GM23248 (cell line): ENCODE results near the gene FKBP4. TPM values are rescaled to one million over a fixed set of nuclear protein-coding genes. Genes with fewer than 3 reads are reported as not detected.

Source experiments
- DNase-seq: peaks from one replicate; pipeline ENCODE4 v3.0.0-alpha.2; 2015
- H2AFZ ChIP-seq: fragments of 200-600 bp; sonication (generic); 2 replicates; pipeline ENCODE4 v1.6.1; 2016; ENCODE audit warnings: antibody characterized with exemption
- H3F3A ChIP-seq: fragments of 200-600 bp; sonication (generic); 2 replicates; pipeline ENCODE4 v1.6.1; 2016; ENCODE audit warnings: mild to moderate bottlenecking, antibody characterized with exemption, mixed run types; ENCODE audit not compliant: insufficient read depth
- H3K27ac ChIP-seq: fragments of 200-600 bp; sonication (generic); 2 replicates; pipeline ENCODE4 v1.5.1; 2016; ENCODE audit warnings: mild to moderate bottlenecking
- H3K27me3 ChIP-seq: fragments of 200-600 bp; sonication (generic); replicated peaks from 2 replicates; pipeline ENCODE4 v1.6.1; 2016; ENCODE audit warnings: mild to moderate bottlenecking; ENCODE audit not compliant: insufficient read depth
- H3K36me3 ChIP-seq: fragments of 200-600 bp; sonication (generic); 2 replicates; pipeline ENCODE4 v1.6.1; 2016; ENCODE audit warnings: low read depth, mild to moderate bottlenecking
- H3K4me1 ChIP-seq: fragments of 200-600 bp; sonication (generic); 2 replicates; pipeline ENCODE4 v1.6.1; 2016; ENCODE audit warnings: mild to moderate bottlenecking; ENCODE audit not compliant: insufficient read depth
- H3K4me2 ChIP-seq: fragments of 200-600 bp; sonication (generic); one replicate; pipeline ENCODE4 v1.6.1; 2016; ENCODE audit warnings: mild to moderate bottlenecking; ENCODE audit not compliant: unreplicated experiment
- H3K4me3 ChIP-seq: fragments of 200-600 bp; sonication (generic); 2 replicates; pipeline ENCODE4 v1.5.1; 2016; ENCODE audit warnings: mild to moderate bottlenecking
- H3K79me2 ChIP-seq: fragments of 200-600 bp; sonication (generic); 2 replicates; pipeline ENCODE4 v1.6.1; 2016; ENCODE audit warnings: mild to moderate bottlenecking; ENCODE audit not compliant: insufficient read depth
- H3K9ac ChIP-seq: fragments of 200-600 bp; sonication (generic); 2 replicates; pipeline ENCODE4 v1.6.1; 2016; ENCODE audit warnings: mild to moderate bottlenecking
- H3K9me2 ChIP-seq: fragments of 200-600 bp; sonication (generic); 2 replicates; pipeline ENCODE4 v1.6.1; 2016; ENCODE audit warnings: mixed run types, mild to moderate bottlenecking, moderate library complexity; ENCODE audit not compliant: insufficient read depth
- H3K9me3 ChIP-seq: fragments of 200-600 bp; sonication (generic); one replicate; pipeline ENCODE4 v1.6.1; 2017; ENCODE audit warnings: low read depth
- H4K20me1 ChIP-seq: fragments of 200-600 bp; sonication (generic); 2 replicates; pipeline ENCODE4 v1.6.0; 2016; ENCODE audit not compliant: insufficient read depth
- EZH2 ChIP-seq: fragments of 200-600 bp; sonication (generic); IDR thresholded peaks from 2 replicates; pipeline ENCODE4 v1.6.1; 2018; ENCODE audit warnings: antibody characterized with exemption, mild to moderate bottlenecking; ENCODE audit not compliant: insufficient read depth, poor library complexity, severe bottlenecking
- EZH2phosphoT487 ChIP-seq: fragments of 200-600 bp; sonication (generic); IDR thresholded peaks from 2 replicates; pipeline ENCODE4 v1.6.1; 2018; ENCODE audit warnings: antibody characterized with exemption, moderate library complexity, mild to moderate bottlenecking, low read depth; ENCODE audit not compliant: insufficient read depth
- WGBS, 2 experiments: methylation state at CpG; one replicate each; pipeline ENCODE4 v1.1.6; 2015 to 2017; ENCODE audit warnings: low lambda C conversion rate in 2 of 2, low coverage in 1 of 2; ENCODE audit errors: missing lambda C conversion rate in 2 of 2; 5-methylcytosine and 5-hydroxymethylcytosine counted together
- in situ Hi-C: fragments of 300-500 bp; cut with MboI; formaldehyde crosslinking; loops from 2 replicates; pipeline ENCODE4 v1.15.0; 2020
- polyA plus RNA-seq: library from polyadenylated mRNA; unstranded; fragments of >200 nt; fragmentation: Nextera tagmentation; extraction: Ambion mirVana; gene quantifications from 2 replicates; pipeline ENCODE4 v1.2.1, GENCODE V29; 2016
- total RNA-seq: library from RNA; depleted of rRNA; stranded (reverse); fragments of >200 nt; shearing (Covaris generic); gene quantifications from 2 replicates; pipeline ENCODE4 v1.2.3, GENCODE V29; 2014

FKBP4 gene
- total and polyA plus RNA-seq, 2 experiments from 2014 or later = 24.0 to 27.4 TPM

- Histone ChIP-seq H3K4me2 (no peak overlapping the region), H3K79me2 (no peaks in the 10 kb centered on the region), H2AFZ (no peak overlapping the region), H3K36me3 (no peaks in the 10 kb centered on the region), H3K9me2 (no peaks in the 10 kb centered on the region), H3K4me3 (no peak overlapping the region), H3F3A (no peaks in the 10 kb centered on the region), H4K20me1 (no peaks in the 10 kb centered on the region), H3K9ac (no peak overlapping the region), H3K27ac (no peak overlapping the region), H3K4me1 (no peaks in the 10 kb centered on the region), H3K9me3 (no peaks in the 10 kb centered on the region), H3K27me3 (no peaks in the 10 kb centered on the region)
- no peak for DNase-seq
- no peak for TF ChIP-seq EZH2
- TF ChIP-seq EZH2phosphoT487 = no peak
- 89 to 92% methylated on average over 7 to 9 of the region's 9 CpGs for WGBS, 2 experiments
- in situ Hi-C loops = no loop called here
Observed at GRCh38 chr12:2833810-2834209, 39.0 kb downstream of the FKBP4 start.

- Histone ChIP-seq H3K9me2 (no peaks in the 10 kb centered on the region), H3K36me3 (no peaks in the 10 kb centered on the region), H3F3A (no peaks in the 10 kb centered on the region), H3K27me3 (no peaks in the 10 kb centered on the region), H3K9me3 (no peaks in the 10 kb centered on the region), H3K4me1 (no peaks in the 10 kb centered on the region), H3K9ac (peak within 1 kb of the TSS; percentile 13; the same call in 1 of the 2 replicates), H4K20me1 (no peaks in the 10 kb centered on the region), H3K4me3 (peak within 1 kb of the TSS; percentile 45; the same call in 1 of the 2 replicates), H3K79me2 (no peaks in the 10 kb centered on the region), H3K27ac (no peak within 1 kb of the TSS), H2AFZ (no peak within 1 kb of the TSS), H3K4me2 (peak within 1 kb of the TSS; percentile 49)
- in situ Hi-C loops = no loop called here
- TF ChIP-seq EZH2phosphoT487 (no peak), EZH2 (no peak)
- WGBS, 2 experiments = 3 to 4% methylated on average over 30 to 31 of the region's 32 CpGs
- peak; percentile 56 for DNase-seq
Observed at GRCh38 chr12:2834581-2835491, 40.1 kb downstream of the FKBP4 start, which contains the start of gene NRIP2. Gene NRIP2, minus strand, starts transcription at chr12:2835035. Its CDS starts 52 bp downstream, at chr12:2834983.

- Histone ChIP-seq H3K36me3 (no peaks in the 10 kb centered on the region), H3K9ac (no peak overlapping the region), H3K9me3 (no peaks in the 10 kb centered on the region), H3K4me2 (no peak overlapping the region), H3K27me3 (no peaks in the 10 kb centered on the region), H2AFZ (no peak overlapping the region), H4K20me1 (no peaks in the 10 kb centered on the region), H3K4me1 (no peaks in the 10 kb centered on the region), H3K27ac (no peak overlapping the region), H3K79me2 (no peaks in the 10 kb centered on the region), H3K9me2 (no peaks in the 10 kb centered on the region), H3F3A (no peaks in the 10 kb centered on the region), H3K4me3 (no peak overlapping the region)
- DNase-seq = no peak
- TF ChIP-seq EZH2 (no peak), EZH2phosphoT487 (no peak)
- in situ Hi-C loops = no loop called here
- WGBS, 2 experiments = 55 to 57% methylated on average over 4 of the region's 4 CpGs
Observed at GRCh38 chr12:2835691-2836403, 41.1 kb downstream of the FKBP4 start.

- DNase-seq = no peak
- in situ Hi-C loops = no loop called here
- Histone ChIP-seq H3K27ac (no peak overlapping the region), H3F3A (no peaks in the 10 kb centered on the region), H2AFZ (no peak overlapping the region), H3K9ac (no peak overlapping the region), H3K79me2 (no peaks in the 10 kb centered on the region), H3K9me3 (no peaks in the 10 kb centered on the region), H3K9me2 (no peaks in the 10 kb centered on the region), H4K20me1 (no peaks in the 10 kb centered on the region), H3K4me2 (no peak overlapping the region), H3K4me3 (no peak overlapping the region), H3K27me3 (no peaks in the 10 kb centered on the region), H3K4me1 (no peaks in the 10 kb centered on the region), H3K36me3 (no peaks in the 10 kb centered on the region)
- TF ChIP-seq EZH2phosphoT487 = no peak
- TF ChIP-seq EZH2 = no peak
- 80 to 88% methylated on average over 8 of the region's 8 CpGs for WGBS, 2 experiments
Observed at GRCh38 chr12:2836574-2836973, 41.8 kb downstream of the FKBP4 start.
